Gastrocnemius medialis (tissue), 4 donors: Measurements from ENCODE around the gene KRT83. TPM values are rescaled to one million over a fixed set of nuclear protein-coding genes. Genes with fewer than 3 reads are reported as not detected.
"Not testable (repeated sequence)": the region's sequence is repeated elsewhere in the genome, so short reads cannot be mapped to it uniquely, and the experiment has no call there.

Experiments used
- ATAC-seq, 2 donors: fragments of 150-250 bp; one replicate each; pipeline ENCODE4 v1.9.1; 2016
- DNase-seq, 2 donors: peaks; one replicate each; pipeline ENCODE4 v3.0.0-alpha.2; 2019
- H3K27ac ChIP-seq, 4 donors: fragments of 200-600 bp; sonication (generic); 1 replicate in 1 of 4; 2 replicates in 3 of 4; pipeline ENCODE4 v1.5.1; 2016 to 2018; ENCODE audit warnings: mild to moderate bottlenecking in 2 of 4, moderate library complexity in 1 of 4
- H3K27me3 ChIP-seq, 3 donors: fragments of 200-600 bp; sonication (generic) in 2 of 3; 1 replicate in 1 of 3; 2 replicates in 2 of 3; pipeline versions ENCODE4 v1.5.1 to v1.6.0; 2016 to 2019; ENCODE audit warnings: mild to moderate bottlenecking in 1 of 3, moderate library complexity in 1 of 3
- H3K36me3 ChIP-seq, 2 donors: fragments of 200-600 bp; sonication (generic) in 1 of 2; one replicate each; pipeline ENCODE4 v1.5.1; 2017 to 2018
- H3K4me1 ChIP-seq, 2 donors: fragments of 200-600 bp; sonication (generic) in 1 of 2; one replicate each; pipeline ENCODE4 v1.5.1; 2016 to 2017; ENCODE audit warnings: mild to moderate bottlenecking in 2 of 2
- H3K4me3 ChIP-seq, 4 donors: fragments of 200-600 bp; sonication (generic) in 3 of 4; 1 replicate in 1 of 4; 2 replicates in 3 of 4; pipeline ENCODE4 v1.5.1; 2016 to 2019; ENCODE audit warnings: mild to moderate bottlenecking in 2 of 4
- H3K9me3 ChIP-seq, 3 donors: fragments of 200-600 bp; sonication (generic) in 2 of 3; 1 replicate in 1 of 3; 2 replicates in 2 of 3; pipeline ENCODE4 v1.5.1; 2016 to 2019
- POLR2A ChIP-seq, 2 donors: fragments of 450-650 bp; IDR thresholded peaks; one replicate each; pipeline ENCODE4 v1.6.1; 2017; ENCODE audit warnings: antibody characterized with exemption in 2 of 2, mild to moderate bottlenecking in 2 of 2, moderate library complexity in 2 of 2
- in situ Hi-C, 4 donors: fragments of 200-750 bp; cut with MboI; loops; one replicate each; pipeline versions ENCODE4 v1.15.0 to v1.8.0; 2017; ENCODE audit warnings: low sequenced_read_pairs in 4 of 4
- intact Hi-C: fragments of 100-400 bp; cut with DNase I; formaldehyde crosslinking; loops from one replicate; pipeline ENCODE4 v1.15.1; 2023; ENCODE audit warnings: low total_unique reads
- total RNA-seq, 4 donors: library from RNA; depleted of rRNA; stranded (reverse); fragments of >200 nt; gene quantifications; one replicate each; pipeline versions ENCODE4 v1.1.0 to v1.2.3, GENCODE V29; 2016
- TF ChIP-seq, protein P1 (sequence below), 5 experiments: fragments of 450-650 bp in 3 of 5; fragments of 200-600 bp in 2 of 5; sonication (generic) in 2 of 5; IDR thresholded peaks in 4 of 5; conservative IDR thresholded peaks in 1 of 5; 1 replicate in 4 of 5; 2 replicates in 1 of 5; pipeline ENCODE4 v1.5.1; 2016 to 2019; ENCODE audit warnings: antibody characterized with exemption in 5 of 5, mild to moderate bottlenecking in 3 of 5, moderate library complexity in 3 of 5

KRT83 gene
- total RNA-seq, 4 donors from 2014 or later, result 0.13 TPM; not detected in 3

DNA sequence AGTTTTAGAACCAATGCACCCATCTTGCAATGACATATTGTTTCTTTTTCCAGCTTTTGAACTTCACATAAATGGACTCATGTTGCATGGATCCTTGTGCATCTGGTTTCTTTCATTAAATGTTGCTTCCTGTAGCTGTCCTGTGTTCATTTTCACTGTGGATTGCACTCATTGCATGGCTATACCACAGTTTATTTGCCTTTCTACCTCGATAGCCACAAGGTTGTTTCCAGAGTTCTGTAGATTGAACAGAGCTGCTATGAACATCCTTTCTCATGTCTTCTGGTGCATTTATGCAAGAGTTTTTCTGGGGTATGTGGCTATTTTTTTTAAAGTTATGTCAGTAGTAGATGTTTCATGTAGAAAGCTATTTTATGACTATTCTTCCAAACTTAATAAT is 26.4 kb downstream of the KRT83 start:
- DNase-seq (no peak), ATAC-seq (no peak)
- intact Hi-C loops (no loop called here), in situ Hi-C loops (no loop called here)
- no peaks in the 10 kb centered on the region for H3K36me3 ChIP-seq
- H3K27ac ChIP-seq, result no peak overlapping the region
- peaks cover 0 to 5% (median 5%) of the 10 kb centered on the region in 3 donors for H3K27me3 ChIP-seq
- no peaks in the 10 kb centered on the region for H3K4me1 ChIP-seq
- no peak overlapping the region for H3K4me3 ChIP-seq
- no peaks in the 10 kb centered on the region for H3K9me3 ChIP-seq
- TF ChIP-seq, protein P1, sequence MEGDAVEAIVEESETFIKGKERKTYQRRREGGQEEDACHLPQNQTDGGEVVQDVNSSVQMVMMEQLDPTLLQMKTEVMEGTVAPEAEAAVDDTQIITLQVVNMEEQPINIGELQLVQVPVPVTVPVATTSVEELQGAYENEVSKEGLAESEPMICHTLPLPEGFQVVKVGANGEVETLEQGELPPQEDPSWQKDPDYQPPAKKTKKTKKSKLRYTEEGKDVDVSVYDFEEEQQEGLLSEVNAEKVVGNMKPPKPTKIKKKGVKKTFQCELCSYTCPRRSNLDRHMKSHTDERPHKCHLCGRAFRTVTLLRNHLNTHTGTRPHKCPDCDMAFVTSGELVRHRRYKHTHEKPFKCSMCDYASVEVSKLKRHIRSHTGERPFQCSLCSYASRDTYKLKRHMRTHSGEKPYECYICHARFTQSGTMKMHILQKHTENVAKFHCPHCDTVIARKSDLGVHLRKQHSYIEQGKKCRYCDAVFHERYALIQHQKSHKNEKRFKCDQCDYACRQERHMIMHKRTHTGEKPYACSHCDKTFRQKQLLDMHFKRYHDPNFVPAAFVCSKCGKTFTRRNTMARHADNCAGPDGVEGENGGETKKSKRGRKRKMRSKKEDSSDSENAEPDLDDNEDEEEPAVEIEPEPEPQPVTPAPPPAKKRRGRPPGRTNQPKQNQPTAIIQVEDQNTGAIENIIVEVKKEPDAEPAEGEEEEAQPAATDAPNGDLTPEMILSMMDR (IDR thresholded peaks at IDR 0.05 in 4 of 5, conservative IDR thresholded peaks at IDR 0.05 in 1 of 5), result no peak
- TF ChIP-seq POLR2A (IDR thresholded peaks at IDR 0.05), result no peak

DNA sequence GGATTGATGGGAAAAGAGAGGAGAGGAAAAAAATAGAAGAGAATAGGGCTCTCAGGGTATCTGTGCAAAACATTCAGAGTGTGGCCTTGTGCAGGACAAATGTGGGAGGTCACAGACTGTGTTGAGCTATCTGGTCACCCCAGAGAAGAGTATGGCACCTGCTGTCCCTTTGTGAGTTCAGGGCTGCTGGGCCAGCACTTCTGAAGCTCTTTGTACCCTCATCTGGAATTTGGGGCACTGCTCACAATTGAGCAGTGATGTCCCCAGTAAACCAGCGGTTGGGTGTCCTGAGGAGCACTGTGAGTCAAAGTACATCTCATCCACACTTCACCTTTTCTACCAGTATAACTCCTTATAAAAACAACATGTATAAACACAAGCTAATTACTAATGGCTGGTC is 27.3 kb downstream of the KRT83 start:
- H3K4me1 ChIP-seq, result no peaks in the 10 kb centered on the region
- H3K4me3 ChIP-seq, result no peak overlapping the region
- intact Hi-C loops (no loop called here), in situ Hi-C loops (no loop called here)
- H3K9me3 ChIP-seq, result no peaks in the 10 kb centered on the region
- ATAC-seq (no peak), DNase-seq (no peak)
- no peaks in the 10 kb centered on the region for H3K36me3 ChIP-seq
- TF ChIP-seq, protein P1 (IDR thresholded peaks at IDR 0.05 in 4 of 5, conservative IDR thresholded peaks at IDR 0.05 in 1 of 5), result no peak
- no peak for TF ChIP-seq POLR2A (IDR thresholded peaks at IDR 0.05)
- no peak overlapping the region for H3K27ac ChIP-seq
- peaks cover 0 to 5% (median 5%) of the 10 kb centered on the region in 3 donors for H3K27me3 ChIP-seq

DNA sequence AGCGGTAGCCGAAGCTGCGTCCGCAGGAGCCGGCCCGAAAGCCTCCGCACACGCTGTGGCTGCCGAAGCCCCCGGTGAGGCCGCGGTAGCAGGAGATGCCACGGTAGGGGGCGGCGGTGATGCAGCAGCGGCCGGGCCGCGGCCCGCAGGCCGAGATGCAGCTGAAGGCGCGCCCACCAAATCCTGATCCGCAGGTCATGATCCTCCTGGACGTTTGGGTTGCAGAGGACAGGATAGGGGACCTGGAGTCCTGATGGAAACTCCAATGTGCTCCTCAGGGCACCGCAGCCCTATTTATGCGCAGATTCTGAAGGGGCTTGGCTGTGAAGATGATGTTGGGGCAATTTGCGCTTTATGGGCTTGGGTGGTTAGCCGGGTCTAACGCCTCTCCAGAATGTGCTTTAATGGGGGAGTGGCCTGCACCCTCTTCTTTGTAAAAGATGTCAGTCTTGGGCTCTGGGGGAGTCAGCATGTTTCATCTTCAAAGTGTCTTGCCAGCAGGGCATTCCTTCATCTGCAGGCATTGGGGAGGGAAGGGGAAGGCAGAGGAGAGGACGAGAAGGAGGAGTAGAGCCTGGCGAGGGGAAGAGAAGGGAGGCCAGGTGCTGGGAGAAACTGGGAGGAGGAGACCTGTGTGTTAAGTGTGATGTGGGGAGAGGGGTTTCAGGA is 29.8 kb downstream of the KRT83 start, which contains the start of gene KRT81:
Gene KRT81 (minus strand): TSS at position 268 of the 669 bp plus-strand sequence. CDS start 69 bp downstream, at position 199.
- in situ Hi-C loops, result no loop called here
- H3K4me3 ChIP-seq, result no peak within 1 kb of the TSS
- DNase-seq, result no peak

DNA sequence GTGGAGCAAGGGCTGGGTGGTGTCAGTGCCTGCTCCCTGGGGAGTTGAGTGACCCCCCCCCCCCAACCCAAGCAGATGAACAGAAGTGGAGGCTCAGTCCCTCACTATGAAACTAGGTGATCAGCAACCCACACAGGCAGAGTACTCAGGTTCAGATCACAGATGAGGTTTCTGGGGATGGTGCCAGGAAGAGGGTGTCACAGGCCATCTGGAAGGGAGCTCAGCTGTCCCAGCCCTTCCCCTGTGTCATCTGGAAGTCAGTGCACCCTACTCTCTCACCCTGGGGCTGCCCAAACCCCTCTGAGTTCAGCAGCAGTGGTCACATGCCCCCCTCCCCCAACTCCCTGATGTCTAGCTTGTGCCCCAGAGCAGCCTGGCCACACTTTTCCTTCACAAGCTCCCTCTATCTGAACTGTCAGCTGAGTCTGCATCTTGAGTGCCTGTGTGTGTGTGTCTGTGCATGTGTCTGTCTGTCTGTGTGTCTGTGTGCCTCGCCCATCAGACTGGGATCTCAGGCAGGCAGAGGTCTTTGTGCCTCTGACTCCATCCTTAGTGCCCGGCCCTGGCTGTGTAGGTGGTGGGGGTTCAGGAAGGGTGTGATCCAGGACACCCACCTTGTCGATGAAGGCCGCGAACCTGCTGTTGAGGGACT is 30.6 kb downstream of the KRT83 start:
- H3K4me1 ChIP-seq, ATAC-seq, in situ Hi-C loops, H3K27ac ChIP-seq, H3K9me3 ChIP-seq, H3K27me3 ChIP-seq, intact Hi-C loops, DNase-seq, H3K4me3 ChIP-seq, H3K36me3 ChIP-seq: not testable (repeated sequence)

More for the DNA sequence above, 29.8 kb downstream of the KRT83 start, which contains the start of gene KRT81:
- ATAC-seq, result no peak
- Histone ChIP-seq H3K9me3 (no peaks in the 10 kb centered on the region), H3K27me3 (peaks cover 0 to 5% (median 5%) of the 10 kb centered on the region in 3 donors), H3K36me3 (no peaks in the 10 kb centered on the region), H3K4me1 (no peaks in the 10 kb centered on the region), H3K27ac (no peak within 1 kb of the TSS)
- TF ChIP-seq, protein P1 (IDR thresholded peaks at IDR 0.05 in 4 of 5, conservative IDR thresholded peaks at IDR 0.05 in 1 of 5), result no peak
- no peak for TF ChIP-seq POLR2A (IDR thresholded peaks at IDR 0.05)
- intact Hi-C loops, result no loop called here

DNA sequence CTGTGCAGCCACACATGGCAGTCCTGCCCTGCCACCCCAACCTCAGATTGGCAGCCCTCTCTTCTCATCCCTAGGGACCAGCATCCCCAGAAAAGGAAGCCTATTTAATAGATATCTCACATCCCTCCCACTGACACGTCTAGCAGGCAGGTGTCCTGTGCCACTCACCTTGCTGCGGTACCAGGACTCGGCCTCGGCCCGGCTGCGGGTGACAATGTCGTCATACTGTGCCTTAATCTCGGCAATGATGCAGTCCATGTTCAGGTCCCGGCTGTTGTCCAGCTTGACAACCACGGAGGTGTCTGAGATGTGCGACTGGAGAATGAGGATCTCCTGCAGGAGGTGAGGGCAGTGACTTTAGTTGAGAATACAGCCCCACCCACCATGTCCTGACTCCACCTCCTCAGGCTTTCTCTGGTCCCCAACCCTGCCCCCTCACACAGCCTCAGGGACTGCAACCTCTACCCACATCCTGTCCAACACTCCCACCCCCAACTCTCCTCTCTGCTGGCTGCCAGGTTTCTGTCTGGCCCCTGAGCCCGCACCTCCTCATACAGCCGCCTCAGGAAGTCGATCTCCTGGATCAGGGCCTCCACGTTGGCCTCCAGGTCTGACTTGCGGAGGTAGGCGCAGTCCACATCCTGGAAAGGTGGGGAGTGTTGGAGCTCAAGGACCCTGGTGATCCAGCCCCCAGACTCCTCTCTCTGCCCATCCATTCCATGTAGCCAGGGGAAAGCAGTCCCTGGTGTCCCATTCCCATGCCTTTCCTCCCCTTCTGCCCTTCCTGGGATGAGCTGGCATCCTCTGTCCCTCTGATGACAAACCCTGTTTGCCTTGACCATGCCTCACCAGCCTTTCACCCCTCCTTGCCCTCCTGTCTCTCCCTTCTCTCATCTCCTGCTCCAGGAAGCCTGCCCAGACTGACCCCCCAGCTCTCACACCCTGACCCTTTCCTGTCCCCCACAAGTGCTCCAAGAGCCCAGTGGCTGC is 33.1 kb downstream of the KRT83 start:
- in situ Hi-C loops, DNase-seq: not testable (repeated sequence)

DNA sequence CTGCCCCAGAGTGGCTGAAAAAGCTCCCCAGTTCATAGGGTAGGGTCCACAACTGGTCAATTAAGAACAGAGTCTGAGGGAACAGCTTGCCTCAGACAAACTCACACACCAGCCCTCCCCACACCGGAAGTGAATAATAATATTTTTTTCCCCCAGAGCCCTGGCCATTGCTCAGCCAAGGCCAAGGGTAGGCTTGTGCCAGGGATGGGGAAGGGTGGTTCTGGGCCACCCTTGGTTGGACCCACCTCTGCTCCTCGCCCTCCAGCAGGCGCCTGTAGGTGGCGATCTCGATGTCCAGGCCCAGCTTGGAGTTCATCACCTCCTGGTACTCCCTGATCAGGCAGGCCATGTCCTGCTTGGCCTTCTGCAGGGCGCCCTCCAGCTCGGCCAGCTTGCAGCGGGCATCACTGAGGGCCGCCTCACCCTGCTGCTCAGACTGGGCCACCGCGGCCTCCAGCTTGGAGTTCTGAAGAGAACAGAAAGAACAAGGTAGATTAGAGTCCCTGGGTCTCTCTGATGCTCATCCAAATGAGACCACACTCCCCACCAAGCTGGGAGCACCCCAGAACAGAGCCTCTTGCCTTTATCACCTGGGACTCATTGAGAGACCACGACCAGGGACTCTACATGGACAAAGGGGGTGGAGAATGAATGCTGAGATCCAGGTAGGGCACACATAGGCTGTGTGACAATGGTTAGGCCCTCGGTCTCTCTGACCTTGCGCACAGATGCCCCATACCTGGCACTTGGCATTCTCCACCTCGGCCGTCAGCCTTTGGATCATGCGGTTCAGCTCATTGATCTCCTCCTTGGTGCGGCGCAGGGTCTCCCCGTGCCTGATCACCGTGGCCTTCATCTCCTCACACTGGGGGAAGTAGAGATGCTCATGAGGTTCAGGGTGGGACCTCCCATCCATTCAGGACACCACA is 34.1 kb downstream of the KRT83 start:
- H3K27ac ChIP-seq, DNase-seq, intact Hi-C loops, H3K36me3 ChIP-seq, H3K9me3 ChIP-seq, H3K27me3 ChIP-seq, H3K4me1 ChIP-seq, in situ Hi-C loops, H3K4me3 ChIP-seq, ATAC-seq: not testable (repeated sequence)

More for the DNA sequence above, 33.1 kb downstream of the KRT83 start:
- H3K27me3 ChIP-seq, H3K4me1 ChIP-seq, H3K9me3 ChIP-seq, H3K4me3 ChIP-seq, intact Hi-C loops, ATAC-seq, H3K27ac ChIP-seq, H3K36me3 ChIP-seq: not testable (repeated sequence)
